SK-N-SH (cell line): ENCODE data around the gene PLCG2. TPM values are rescaled to one million over a fixed set of nuclear protein-coding genes. Genes with fewer than 3 reads are reported as not detected.

ENCODE experiments used
- CTCF ChIA-PET: fragments of 300-600, 350-600 bp; formaldehyde crosslinking; extraction: SDS; loops from one replicate; lab custom pipeline; 2021; lab: Yijun Ruan, JAX
- POLR2A ChIA-PET: fragments of 350-600 bp; sonication (Branson Sonifier 250); formaldehyde crosslinking; extraction: SDS; loops from one replicate; lab custom pipeline; 2020; ENCODE audit warnings: antibody characterized with exemption, inconsistent platforms; lab: Yijun Ruan, JAX
- DNase-seq: peaks from one replicate; pipeline ENCODE4 v3.0.0; 2012
- H2AFZ ChIP-seq: fragments of 200-600 bp; sonication (generic); 2 replicates; pipeline ENCODE4 v1.8.1; 2016; ENCODE audit warnings: antibody characterized with exemption, mild to moderate bottlenecking, low read depth
- H3F3A ChIP-seq: fragments of 200-600 bp; sonication (generic); replicated peaks from 2 replicates; pipeline ENCODE3; 2016; ENCODE audit warnings: antibody characterized with exemption, mild to moderate bottlenecking; ENCODE audit not compliant: insufficient read depth
- H3K27ac ChIP-seq, 2 experiments: fragments of 200-500 bp in 1 of 2; fragments of 200-600 bp in 1 of 2; sonication (Bioruptor generic) in 1 of 2; sonication (generic), shearing (Covaris generic) in 1 of 2; 2 replicates each; pipeline versions ENCODE4 v1.5.1 to v1.6.1; 2014 to 2016; ENCODE audit warnings: low read depth in 2 of 2, inconsistent platforms in 1 of 2, low read length in 1 of 2, mild to moderate bottlenecking in 1 of 2, mixed read lengths in 1 of 2
- H3K27me3 ChIP-seq: fragments of 200-600 bp; sonication (generic), shearing (Covaris generic); 2 replicates; pipeline ENCODE4 v1.6.1; 2016; ENCODE audit warnings: mixed run types; ENCODE audit not compliant: insufficient read depth
- H3K36me3 ChIP-seq, 2 experiments: fragments of 200-500 bp in 1 of 2; fragments of 200-600 bp in 1 of 2; sonication (Bioruptor generic) in 1 of 2; sonication (generic) in 1 of 2; replicated peaks in 1 of 2; 2 replicates each; pipeline versions ENCODE3 to v1.5.1; 2014 to 2016; ENCODE audit warnings: low read length in 1 of 2, mild to moderate bottlenecking in 1 of 2; ENCODE audit not compliant: insufficient read depth in 2 of 2, control insufficient read depth in 1 of 2
- H3K4me1 ChIP-seq, 2 experiments: fragments of 200-500 bp in 1 of 2; fragments of 200-600 bp in 1 of 2; sonication (Bioruptor generic) in 1 of 2; sonication (generic), shearing (Covaris generic) in 1 of 2; 2 replicates each; pipeline versions ENCODE4 v1.5.1 to v1.6.1; 2014 to 2016; ENCODE audit warnings: low read depth in 1 of 2, low read length in 1 of 2, mixed run types in 1 of 2; ENCODE audit not compliant: insufficient read depth in 2 of 2, control insufficient read depth in 1 of 2
- H3K4me2 ChIP-seq: fragments of 200-600 bp; sonication (generic), shearing (Covaris generic); 2 replicates; pipeline ENCODE4 v1.6.1; 2017; ENCODE audit warnings: mixed run types
- H3K4me3 ChIP-seq, 2 experiments: fragments of 200-500 bp in 1 of 2; fragments of 200-600 bp in 1 of 2; sonication (Bioruptor generic) in 1 of 2; sonication (generic), shearing (Covaris generic) in 1 of 2; 2 replicates each; pipeline versions ENCODE4 v1.5.1 to v1.8.1; 2014 to 2016; ENCODE audit warnings: low read depth in 2 of 2, inconsistent platforms in 1 of 2, low read length in 1 of 2, mild to moderate bottlenecking in 1 of 2, mixed read lengths in 1 of 2, moderate library complexity in 1 of 2
- H3K79me2 ChIP-seq: fragments of 200-600 bp; sonication (generic); 2 replicates; pipeline ENCODE4 v1.8.1; 2017; ENCODE audit warnings: mild to moderate bottlenecking; ENCODE audit not compliant: insufficient read depth
- H3K9ac ChIP-seq: fragments of 200-600 bp; sonication (generic); 2 replicates; pipeline ENCODE4 v1.6.1; 2017; ENCODE audit warnings: mixed run types
- H3K9me2 ChIP-seq: fragments of 200-600 bp; sonication (generic); 2 replicates; pipeline ENCODE4 v1.6.1; 2017; ENCODE audit warnings: mixed run types
- H3K9me3 ChIP-seq: fragments of 200-600 bp; sonication (generic); 2 replicates; pipeline ENCODE4 v1.6.1; 2017; ENCODE audit warnings: mixed run types, mild to moderate bottlenecking, moderate library complexity
- H4K20me1 ChIP-seq: fragments of 200-600 bp; sonication (generic); 2 replicates; pipeline ENCODE4 v1.6.1; 2017; ENCODE audit warnings: mild to moderate bottlenecking, mixed run types; ENCODE audit not compliant: insufficient read depth
- ELF1 ChIP-seq: IDR thresholded peaks from 2 replicates; pipeline ENCODE4 v1.4.0; 2012
- GABPA ChIP-seq: IDR thresholded peaks from 2 replicates; pipeline ENCODE4 v1.4.0; 2012; ENCODE audit warnings: low read depth, mild to moderate bottlenecking
- POLR2AphosphoS5 ChIP-seq: IDR thresholded peaks from 2 replicates; pipeline ENCODE4 v1.6.1; 2012; ENCODE audit warnings: low read depth, low read length
- RXRA ChIP-seq: IDR thresholded peaks from 2 replicates; pipeline ENCODE4 v1.4.0; 2012; ENCODE audit warnings: low read depth, mild to moderate bottlenecking, borderline replicate concordance
- SIN3A ChIP-seq: IDR thresholded peaks from 2 replicates; pipeline ENCODE4 v1.6.1; 2012; ENCODE audit warnings: low read depth, mild to moderate bottlenecking, low read length, moderate library complexity, borderline replicate concordance
- TAF1 ChIP-seq: IDR thresholded peaks from 2 replicates; pipeline ENCODE4 v1.6.1; 2012; ENCODE audit warnings: low read depth, mild to moderate bottlenecking, low read length, moderate library complexity, borderline replicate concordance
- WGBS: methylation state at CpG from one replicate; pipeline ENCODE4 v1.1.6; 2017; ENCODE audit warnings: low lambda C conversion rate; 5-methylcytosine and 5-hydroxymethylcytosine counted together
- polyA plus RNA-seq, 3 experiments: library from polyadenylated mRNA; depleted of rRNA; stranded (reverse); fragments of >200 nt; gene quantifications; 2 replicates each; pipeline ENCODE4 v1.2.3, GENCODE V29; 2012
- TF ChIP-seq, protein P1 (sequence below): IDR thresholded peaks from 2 replicates; pipeline ENCODE4 v1.4.0; 2012; ENCODE audit warnings: low read depth
- TF ChIP-seq, protein P2 (sequence below): fragments of 150-350 bp; IDR thresholded peaks from 2 replicates; pipeline ENCODE4 v1.6.1; 2017; ENCODE audit warnings: antibody characterized with exemption, low read length, low read depth, borderline replicate concordance
- TF ChIP-seq, protein P3 (sequence below): IDR thresholded peaks from 2 replicates; pipeline ENCODE4 v1.4.0; 2012; ENCODE audit warnings: low read depth, borderline replicate concordance

The PLCG2 gene
- polyA plus RNA-seq, 1 of the 3 experiments (the other 2 are of a cell fraction) = 0.23 TPM

DNA sequence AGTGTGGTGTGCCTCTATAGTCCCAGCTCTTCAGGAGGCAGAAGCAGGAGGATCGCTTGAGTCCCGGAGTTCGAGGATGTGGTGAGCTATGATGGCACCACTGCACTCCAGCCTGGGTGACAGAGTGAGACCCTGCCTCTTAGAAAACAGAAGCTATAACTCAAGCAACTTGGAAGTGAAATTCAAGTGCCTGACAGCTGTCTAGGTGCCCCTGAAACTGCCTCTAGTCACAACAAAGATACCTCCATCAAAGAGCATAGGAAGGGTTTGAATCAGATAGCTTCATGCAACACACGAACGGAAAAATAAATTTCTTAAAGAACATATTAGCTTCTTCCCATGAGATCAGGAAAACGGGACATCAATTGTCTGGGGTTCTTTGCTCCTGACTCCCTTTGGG lies 860 bp upstream of the PLCG2 start:
- H3K4me2 ChIP-seq = no peak overlapping the region
- no peak overlapping the region for H3K9ac ChIP-seq
- H3K4me3 ChIP-seq = no peak overlapping the region
- WGBS = 50% methylated on average over 6 of the region's 6 CpGs
- H3K9me3 ChIP-seq = no peaks in the 10 kb centered on the region
- H3K27ac ChIP-seq = no peak overlapping the region
- CTCF ChIA-PET = no interaction called here
- H4K20me1 ChIP-seq = no peaks in the 10 kb centered on the region
- H3K27me3 ChIP-seq = peaks cover 25% of the 10 kb centered on the region
- H3F3A ChIP-seq = no peaks in the 10 kb centered on the region
- no peaks in the 10 kb centered on the region for H3K4me1 ChIP-seq
- POLR2A ChIA-PET = interaction anchor here (0.6 kb wide), 1 partner anchor 483 kb away, joined by 3 read pairs; no protein-coding TSS in a partner anchor
- H3K36me3 ChIP-seq = no peaks in the 10 kb centered on the region
- no peaks in the 10 kb centered on the region for H3K9me2 ChIP-seq
- TF ChIP-seq TAF1 (no peak), SIN3A (no peak), ELF1 (no peak), RXRA (no peak), POLR2AphosphoS5 (no peak), GABPA (no peak)
- TF ChIP-seq, protein P1, sequence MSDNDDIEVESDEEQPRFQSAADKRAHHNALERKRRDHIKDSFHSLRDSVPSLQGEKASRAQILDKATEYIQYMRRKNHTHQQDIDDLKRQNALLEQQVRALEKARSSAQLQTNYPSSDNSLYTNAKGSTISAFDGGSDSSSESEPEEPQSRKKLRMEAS = no peak
- TF ChIP-seq, protein P2, sequence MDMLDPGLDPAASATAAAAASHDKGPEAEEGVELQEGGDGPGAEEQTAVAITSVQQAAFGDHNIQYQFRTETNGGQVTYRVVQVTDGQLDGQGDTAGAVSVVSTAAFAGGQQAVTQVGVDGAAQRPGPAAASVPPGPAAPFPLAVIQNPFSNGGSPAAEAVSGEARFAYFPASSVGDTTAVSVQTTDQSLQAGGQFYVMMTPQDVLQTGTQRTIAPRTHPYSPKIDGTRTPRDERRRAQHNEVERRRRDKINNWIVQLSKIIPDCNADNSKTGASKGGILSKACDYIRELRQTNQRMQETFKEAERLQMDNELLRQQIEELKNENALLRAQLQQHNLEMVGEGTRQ = no peak
- TF ChIP-seq, protein P3, sequence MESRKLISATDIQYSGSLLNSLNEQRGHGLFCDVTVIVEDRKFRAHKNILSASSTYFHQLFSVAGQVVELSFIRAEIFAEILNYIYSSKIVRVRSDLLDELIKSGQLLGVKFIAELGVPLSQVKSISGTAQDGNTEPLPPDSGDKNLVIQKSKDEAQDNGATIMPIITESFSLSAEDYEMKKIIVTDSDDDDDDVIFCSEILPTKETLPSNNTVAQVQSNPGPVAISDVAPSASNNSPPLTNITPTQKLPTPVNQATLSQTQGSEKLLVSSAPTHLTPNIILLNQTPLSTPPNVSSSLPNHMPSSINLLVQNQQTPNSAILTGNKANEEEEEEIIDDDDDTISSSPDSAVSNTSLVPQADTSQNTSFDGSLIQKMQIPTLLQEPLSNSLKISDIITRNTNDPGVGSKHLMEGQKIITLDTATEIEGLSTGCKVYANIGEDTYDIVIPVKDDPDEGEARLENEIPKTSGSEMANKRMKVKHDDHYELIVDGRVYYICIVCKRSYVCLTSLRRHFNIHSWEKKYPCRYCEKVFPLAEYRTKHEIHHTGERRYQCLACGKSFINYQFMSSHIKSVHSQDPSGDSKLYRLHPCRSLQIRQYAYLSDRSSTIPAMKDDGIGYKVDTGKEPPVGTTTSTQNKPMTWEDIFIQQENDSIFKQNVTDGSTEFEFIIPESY = no peak
- no peak for DNase-seq
- no peak overlapping the region for H2AFZ ChIP-seq
- H3K79me2 ChIP-seq = no peaks in the 10 kb centered on the region

DNA sequence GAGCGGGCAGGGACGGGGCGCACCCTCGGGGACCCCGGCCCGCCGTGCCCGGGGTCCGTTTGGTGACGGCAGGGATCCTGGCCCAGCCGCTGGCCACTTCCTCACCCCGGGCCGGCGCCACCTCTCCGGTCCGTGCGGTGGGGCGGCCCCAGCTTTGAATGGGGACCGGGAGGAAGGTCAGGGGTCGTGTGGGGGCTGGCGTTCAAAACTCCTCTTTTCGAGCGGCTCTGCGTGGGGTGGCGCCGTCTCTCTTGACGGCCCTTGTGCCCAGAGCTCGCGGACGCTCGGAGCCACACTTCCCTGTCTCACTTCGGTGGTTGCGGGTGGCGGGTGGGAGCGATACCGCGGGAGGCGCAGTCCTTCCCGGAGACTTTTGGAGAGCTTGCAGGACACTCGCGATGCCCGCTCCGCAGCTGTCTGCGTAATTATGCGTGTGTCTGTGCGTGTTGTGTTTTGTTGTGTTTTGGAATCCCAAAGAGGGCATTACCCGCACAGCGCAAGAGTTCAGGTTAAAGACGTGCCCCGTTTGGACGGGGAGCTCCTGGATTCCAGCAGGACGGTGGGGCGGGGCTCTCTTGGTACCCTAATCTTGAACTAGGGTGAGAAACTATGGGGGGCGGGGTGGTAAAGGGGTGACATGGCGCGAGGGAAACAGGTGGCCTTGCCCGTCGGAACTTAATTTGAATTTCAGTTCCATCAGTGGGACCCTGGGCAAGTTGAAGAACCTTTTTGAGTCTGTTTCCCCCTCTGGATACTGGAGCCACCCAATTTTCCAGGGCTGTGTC lies 637 bp downstream of the PLCG2 start:
- 28% methylated on average over 22 of the region's 58 CpGs for WGBS

More for the DNA sequence above, 637 bp downstream of the PLCG2 start:
- Histone ChIP-seq H3K27ac (no peak overlapping the region), H3K4me2 (no peak overlapping the region), H3K79me2 (no peaks in the 10 kb centered on the region)
- no peak for TF ChIP-seq TAF1
- TF ChIP-seq, all 33 proteins: peak for 0
- Histone ChIP-seq H3K36me3 (no peaks in the 10 kb centered on the region), H3K4me3 (peak overlapping the region in 1 of 2 experiments; percentile 33; a peak in 2 of 4 replicates), H3K9ac (no peak overlapping the region), H3K9me2 (no peaks in the 10 kb centered on the region), H2AFZ (no peak overlapping the region), H3F3A (no peaks in the 10 kb centered on the region), H3K27me3 (peaks cover 31% of the 10 kb centered on the region), H4K20me1 (no peaks in the 10 kb centered on the region), H3K9me3 (no peaks in the 10 kb centered on the region), H3K4me1 (no peaks in the 10 kb centered on the region; a peak in 1 of 4 replicates)
- POLR2A ChIA-PET = no interaction called here
- CTCF ChIA-PET = interaction anchor here (0.7 kb wide), 1 partner anchor 9 kb away, joined by 3 read pairs; no protein-coding TSS in a partner anchor
- no peak for DNase-seq
